ENCODE measurements around the gene CRYBG1.
"Not testable (repeated sequence)": the region's sequence is repeated elsewhere in the genome, so short reads cannot be mapped to it uniquely, and the experiment has no call there.

CRYBG1 gene

GRCh38 chr6:106528521-106528920, 168.0 kb downstream of the CRYBG1 start:
- no peak for DNase-seq

- DNase-seq = no peak
These were observed 168.9 kb downstream of the CRYBG1 start for GRCh38 chr6:106529438-106529837.

GRCh38 chr6:106530026-106530425, 169.5 kb downstream of the CRYBG1 start:
- no peak for DNase-seq

DNA sequence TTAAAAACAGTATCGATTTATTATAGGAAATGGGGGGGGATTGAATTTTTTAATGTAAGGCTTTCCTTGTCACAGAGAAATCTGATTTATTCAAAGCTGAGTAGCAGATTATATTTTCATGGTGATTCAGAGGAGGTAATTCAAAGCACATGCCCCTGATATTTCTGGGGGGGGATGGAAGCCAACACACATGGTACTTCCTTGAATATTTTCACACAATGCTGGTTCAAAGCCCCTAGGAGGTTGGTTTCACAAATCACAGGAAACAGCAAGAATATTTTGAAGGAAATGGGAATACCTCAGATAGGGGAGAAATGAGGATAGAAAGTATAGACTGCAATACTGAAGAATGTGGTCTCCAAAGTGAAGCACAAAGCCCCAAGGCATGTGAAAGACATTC, 170.0 kb downstream of the CRYBG1 start:
- no peak for DNase-seq

DNA sequence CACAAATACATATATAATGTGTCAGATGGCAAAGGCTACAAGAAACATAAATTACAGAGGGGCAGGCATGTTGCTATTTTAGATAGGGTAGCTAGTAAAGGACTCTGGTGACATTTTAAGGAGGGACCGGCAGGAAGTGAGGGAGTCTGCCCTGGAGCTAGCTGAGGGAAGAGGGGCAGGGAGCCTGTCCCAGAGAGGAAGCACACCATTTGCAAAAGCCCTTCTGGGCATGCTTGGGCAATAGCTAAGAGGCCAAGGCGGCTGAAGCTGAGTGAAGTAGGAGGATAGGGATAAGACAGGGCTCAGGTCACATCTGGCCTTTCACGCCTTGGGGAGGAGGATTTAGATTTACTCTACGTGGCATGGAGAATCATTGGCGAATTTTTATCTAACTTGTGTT, 172.5 kb downstream of the CRYBG1 start:
- no peak for DNase-seq

DNA sequence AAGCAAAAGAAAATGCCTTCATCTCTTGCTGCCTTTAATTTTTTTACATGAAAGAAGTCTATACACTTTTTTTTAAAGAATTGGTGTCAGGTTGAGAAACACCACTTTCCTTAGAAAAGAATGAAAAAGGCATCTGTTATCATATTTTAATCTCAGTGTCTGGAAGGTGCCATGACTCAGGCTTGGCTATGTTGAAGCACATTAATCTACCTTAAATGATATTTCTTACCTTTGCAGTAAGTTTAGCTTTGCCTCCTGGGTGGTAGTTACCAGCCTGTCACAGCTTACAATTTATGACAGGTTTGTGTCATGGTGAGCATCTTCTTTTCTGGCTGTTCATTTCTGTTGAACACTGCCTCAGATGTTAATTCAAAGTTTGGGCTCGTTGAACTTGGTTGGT, 173.5 kb downstream of the CRYBG1 start:
- DNase-seq = no peak

- no peak for DNase-seq
These were observed 174.1 kb downstream of the CRYBG1 start for GRCh38 chr6:106534564-106534982.

GRCh38 chr6:106535012-106535411, 174.5 kb downstream of the CRYBG1 start:
- no peak for DNase-seq

GRCh38 chr6:106536357-106536756, 175.8 kb downstream of the CRYBG1 start:
- DNase-seq = no peak

GRCh38 chr6:106536851-106537250, 176.3 kb downstream of the CRYBG1 start:
- DNase-seq = no peak

DNA sequence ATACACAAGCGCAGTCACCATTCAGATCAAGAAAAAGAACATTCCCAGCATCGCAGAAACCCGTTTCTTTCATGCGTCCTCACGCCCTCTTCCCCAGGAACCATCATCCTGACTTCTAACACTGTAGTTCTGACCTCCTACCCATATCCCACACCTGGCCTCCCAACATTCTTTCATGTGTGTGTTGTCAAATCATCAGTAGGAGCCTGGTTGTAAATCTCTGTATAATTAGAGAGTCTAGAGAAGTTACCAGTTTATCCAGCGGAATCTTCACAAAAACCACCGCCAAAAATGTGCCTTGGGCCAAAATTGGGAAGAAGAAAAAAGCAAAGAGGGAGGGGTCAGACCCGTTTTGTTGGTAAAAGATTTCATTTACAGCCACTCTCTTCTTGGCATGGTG, 177.1 kb downstream of the CRYBG1 start:
- no peak for DNase-seq

GRCh38 chr6:106538145-106538544, 177.6 kb downstream of the CRYBG1 start:
- DNase-seq = no peak

GRCh38 chr6:106539936-106540335, 179.4 kb downstream of the CRYBG1 start:
- no peak for DNase-seq

GRCh38 chr6:106540432-106540831, 179.9 kb downstream of the CRYBG1 start:
- no peak for DNase-seq

- DNase-seq = no peak
These were observed 180.4 kb downstream of the CRYBG1 start for GRCh38 chr6:106540907-106541306.

GRCh38 chr6:106546261-106546690, 185.8 kb downstream of the CRYBG1 start:
- no peak for DNase-seq

GRCh38 chr6:106546691-106547414, 186.3 kb downstream of the CRYBG1 start:
- no peak for DNase-seq

GRCh38 chr6:106547601-106548453, 187.3 kb downstream of the CRYBG1 start:
- DNase-seq = no peak

DNA sequence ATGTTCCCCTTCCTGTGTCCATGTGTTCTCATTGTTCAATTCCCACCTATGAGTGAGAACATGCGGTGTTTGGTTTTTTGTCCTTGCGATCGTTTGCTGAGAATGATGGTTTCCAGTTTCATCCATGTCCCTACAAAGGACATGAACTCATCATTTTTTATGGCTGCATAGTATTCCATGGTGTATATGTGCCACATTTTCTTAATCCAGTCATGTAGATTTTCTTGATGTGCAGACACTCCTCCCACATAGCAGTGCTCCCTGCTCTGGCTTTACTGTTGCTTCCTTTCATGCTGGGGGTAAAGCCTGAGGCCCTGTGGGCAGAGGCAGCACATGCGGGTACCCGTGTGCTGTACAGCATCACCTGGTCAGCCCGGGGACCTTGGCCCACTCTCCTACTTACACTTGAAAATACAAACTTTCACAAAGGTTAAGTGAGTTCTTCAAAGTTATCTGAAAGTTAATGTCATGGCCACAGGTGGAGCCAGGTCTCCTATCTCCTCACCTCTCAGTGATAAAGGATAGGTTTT, 188.5 kb downstream of the CRYBG1 start:
- DNase-seq = not testable (repeated sequence)

DNA sequence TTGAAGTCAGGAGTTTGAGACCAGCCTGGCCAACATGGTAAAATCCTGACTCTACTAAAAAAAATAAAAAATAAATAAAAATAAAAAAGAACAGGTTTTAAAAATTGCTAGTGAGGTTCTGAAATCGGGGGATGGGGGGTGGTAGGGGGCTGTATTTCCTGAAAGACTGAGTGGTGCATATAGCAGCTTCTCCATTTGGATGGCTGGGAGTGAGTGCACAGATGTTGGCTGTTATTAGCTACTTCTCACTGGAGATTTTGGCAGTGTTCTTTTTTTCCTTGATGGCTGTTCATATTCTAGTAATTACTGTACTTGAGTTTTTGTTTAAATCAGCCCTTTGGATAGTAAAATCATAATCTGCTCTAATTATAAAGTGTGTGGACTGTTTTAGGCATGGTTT, 189.0 kb downstream of the CRYBG1 start:
- no peak for DNase-seq

- DNase-seq = no peak
These were observed 190.6 kb downstream of the CRYBG1 start for GRCh38 chr6:106551155-106551554.

- DNase-seq = no peak
These were observed 192.9 kb downstream of the CRYBG1 start for GRCh38 chr6:106553440-106553839.

GRCh38 chr6:106555767-106556166, 195.2 kb downstream of the CRYBG1 start:
- no peak for DNase-seq

- no peak for DNase-seq
These were observed 195.9 kb downstream of the CRYBG1 start for GRCh38 chr6:106556368-106556960.

Measured in SHP77 treated with DMSO at 0.1 percent for 48 hours (cell line).